ENCODE data around the gene PDE4D.

PDE4D gene

GRCh38 chr5:59832577-59833301 is 60.8 kb downstream of the PDE4D start:
- no peak for TF ChIP-seq CTCF (IDR thresholded peaks at IDR 0.05; ENCODE audit: insufficient read depth, low read length)
- no peak for TF ChIP-seq SPI1 (IDR thresholded peaks at IDR 0.05; ENCODE audit: borderline replicate concordance, low read depth)
- no peak for TF ChIP-seq POLR2AphosphoS5 (IDR thresholded peaks at IDR 0.05; ENCODE audit: low read depth)
- TF ChIP-seq REST (IDR thresholded peaks at IDR 0.05; ENCODE audit: insufficient replicate concordance, low read depth), result no peak
- TF ChIP-seq GABPA (IDR thresholded peaks at IDR 0.05; ENCODE audit: low read depth), result no peak
- Histone ChIP-seq H3K4me3 (replicated peaks; ENCODE audit: insufficient read depth, low read length) (no peak overlapping the region), H3K27ac (replicated peaks) (no peak overlapping the region)

GRCh38 chr5:59831326-59832010 is 62.1 kb downstream of the PDE4D start:
- H3K4me3 ChIP-seq (replicated peaks; ENCODE audit: insufficient read depth, low read length), result no peak overlapping the region
- H3K27ac ChIP-seq (replicated peaks), result no peak overlapping the region
- H3K27me3 ChIP-seq (ENCODE audit: insufficient read depth, poor library complexity, severe bottlenecking), result no peaks in the 10 kb centered on the region
- DNase-seq (ENCODE audit: low read depth in 1 of 2, low spot score in 1 of 2), result no peak
- no peak for TF ChIP-seq SPI1 (IDR thresholded peaks at IDR 0.05; ENCODE audit: borderline replicate concordance, low read depth)
- no peak for TF ChIP-seq REST (IDR thresholded peaks at IDR 0.05; ENCODE audit: insufficient replicate concordance, low read depth)
- no peak for TF ChIP-seq GABPA (IDR thresholded peaks at IDR 0.05; ENCODE audit: low read depth)
- no peak for TF ChIP-seq POLR2AphosphoS5 (IDR thresholded peaks at IDR 0.05; ENCODE audit: low read depth)
- no peak for TF ChIP-seq CTCF (IDR thresholded peaks at IDR 0.05; ENCODE audit: insufficient read depth, low read length)

More at GRCh38 chr5:59832577-59833301, 60.8 kb downstream of the PDE4D start:
- H3K27me3 ChIP-seq (ENCODE audit: insufficient read depth, poor library complexity, severe bottlenecking), result no peaks in the 10 kb centered on the region
- DNase-seq (ENCODE audit: low read depth in 1 of 2, low spot score in 1 of 2), result no peak

- Histone ChIP-seq H3K27ac (replicated peaks) (no peak overlapping the region), H3K4me3 (replicated peaks; ENCODE audit: insufficient read depth, low read length) (no peak overlapping the region), H3K27me3 (ENCODE audit: insufficient read depth, poor library complexity, severe bottlenecking) (no peaks in the 10 kb centered on the region)
- no peak for DNase-seq (ENCODE audit: low read depth in 1 of 2, low spot score in 1 of 2)
- TF ChIP-seq REST (IDR thresholded peaks at IDR 0.05; ENCODE audit: insufficient replicate concordance, low read depth) (no peak), CTCF (IDR thresholded peaks at IDR 0.05; ENCODE audit: insufficient read depth, low read length) (no peak), POLR2AphosphoS5 (IDR thresholded peaks at IDR 0.05; ENCODE audit: low read depth) (no peak), GABPA (IDR thresholded peaks at IDR 0.05; ENCODE audit: low read depth) (no peak), SPI1 (IDR thresholded peaks at IDR 0.05; ENCODE audit: borderline replicate concordance, low read depth) (no peak)
Observed at GRCh38 chr5:59830536-59831200, 62.9 kb downstream of the PDE4D start.
